H1 (cell line): ENCODE measurements around the gene CACNA1A. TPM values are rescaled to one million over a fixed set of nuclear protein-coding genes. Genes with fewer than 3 reads are reported as not detected.
A peak's percentile ranks its signal among the peaks of the same experiment; 100 is the strongest.

ENCODE experiments used
- CTCF ChIA-PET: fragments of 300-600 bp; sonication (Branson Sonifier 250); formaldehyde crosslinking; loops from one replicate; lab custom pipeline; 2021; ENCODE audit not compliant: partially characterized antibody; lab: Charles Lee
- POLR2A ChIA-PET: fragments of 300-600 bp; sonication (Branson Sonifier 250); formaldehyde crosslinking; loops from one replicate; lab custom pipeline; 2021; ENCODE audit warnings: inconsistent platforms; ENCODE audit not compliant: partially characterized antibody; lab: Charles Lee
- DNase-seq, 2 experiments: peaks; one replicate each; pipeline versions ENCODE4 v3.0.0 to v3.0.0-alpha.2; 2010 to 2022; ENCODE audit warnings: low spot score in 2 of 2, low read depth in 1 of 2, mixed read lengths in 1 of 2
- FAIRE-seq: peaks from 2 replicates; lab custom pipeline; 2011; peaks lifted over from hg19 to GRCh38; lab: Jason Lieb, UNC
- H2AFZ ChIP-seq: 2 replicates; pipeline ENCODE4 v1.8.1; 2012; ENCODE audit warnings: low read length, inconsistent platforms
- H2AK5ac ChIP-seq: 2 replicates; pipeline ENCODE4 v1.6.1; 2013; ENCODE audit warnings: low read depth, low read length
- H2BK120ac ChIP-seq: replicated peaks from 2 replicates; pipeline ENCODE3; 2013; ENCODE audit warnings: low read depth, low read length, inconsistent platforms
- H2BK12ac ChIP-seq: 2 replicates; pipeline ENCODE4 v1.6.1; 2013; ENCODE audit warnings: low read depth, low read length
- H2BK15ac ChIP-seq: 2 replicates; pipeline ENCODE4 v1.6.1; 2013; ENCODE audit warnings: low read length
- H2BK20ac ChIP-seq: 2 replicates; pipeline ENCODE4 v1.6.1; 2013; ENCODE audit warnings: low read length
- H2BK5ac ChIP-seq: 2 replicates; pipeline ENCODE4 v1.6.1; 2013; ENCODE audit warnings: low read depth, low read length
- H3K14ac ChIP-seq: 2 replicates; pipeline ENCODE4 v1.6.1; 2013; ENCODE audit warnings: inconsistent platforms; ENCODE audit not compliant: insufficient read length
- H3K18ac ChIP-seq: 2 replicates; pipeline ENCODE4 v1.6.1; 2013; ENCODE audit warnings: low read length; ENCODE audit errors: extremely low read depth
- H3K23ac ChIP-seq: 2 replicates; pipeline ENCODE4 v1.6.1; 2013; ENCODE audit warnings: inconsistent platforms; ENCODE audit not compliant: insufficient read length
- H3K23me2 ChIP-seq: 2 replicates; pipeline ENCODE4 v1.6.1; 2013; ENCODE audit warnings: low read depth, low read length
- H3K27ac ChIP-seq: 2 replicates; pipeline ENCODE4 v1.6.1; 2011; ENCODE audit warnings: low read depth, low read length, inconsistent platforms
- H3K27me3 ChIP-seq, 4 experiments: replicated peaks in 1 of 4; 1 replicate in 1 of 4; 2 replicates in 3 of 4; pipeline versions ENCODE4 v1.6.1 to v1.8.1; 2011 to 2013; ENCODE audit warnings: low read length in 3 of 4, mild to moderate bottlenecking in 3 of 4, inconsistent platforms in 2 of 4, mixed read lengths in 2 of 4, moderate library complexity in 1 of 4; ENCODE audit not compliant: control insufficient read depth in 3 of 4, insufficient read depth in 3 of 4; ENCODE audit errors: extremely low read depth in 1 of 4
- H3K36me3 ChIP-seq, 4 experiments: 2 replicates each; pipeline versions ENCODE4 v1.6.1 to v1.8.1; 2011 to 2013; ENCODE audit warnings: mild to moderate bottlenecking in 4 of 4, low read length in 3 of 4, moderate library complexity in 2 of 4, control low read depth in 1 of 4, inconsistent platforms in 1 of 4; ENCODE audit not compliant: insufficient read depth in 4 of 4, control insufficient read depth in 2 of 4
- H3K4ac ChIP-seq: replicated peaks from 2 replicates; pipeline ENCODE3; 2013; ENCODE audit warnings: low read length, low read depth, mixed read lengths, inconsistent platforms; ENCODE audit not compliant: insufficient read length
- H3K4me1 ChIP-seq, 4 experiments: replicated peaks in 1 of 4; 1 replicate in 1 of 4; 2 replicates in 3 of 4; pipeline versions ENCODE4 v1.6.1 to v1.8.1; 2011 to 2013; ENCODE audit warnings: low read length in 3 of 4, inconsistent platforms in 2 of 4, mixed read lengths in 1 of 4; ENCODE audit not compliant: insufficient read depth in 4 of 4, control insufficient read depth in 3 of 4
- H3K4me2 ChIP-seq, 2 experiments: 2 replicates each; pipeline versions ENCODE4 v1.6.1 to v1.8.1; 2011 to 2013; ENCODE audit warnings: low read depth in 2 of 2, low read length in 2 of 2, control low read depth in 1 of 2, inconsistent platforms in 1 of 2, mild to moderate bottlenecking in 1 of 2; ENCODE audit not compliant: insufficient read depth in 1 of 2
- H3K4me3 ChIP-seq, 4 experiments: fragments of 200-600, 300-600 bp in 1 of 4; sonication (generic), shearing (Covaris generic), sonication (Bioruptor Twin) in 1 of 4; 2 replicates each; pipeline versions ENCODE4 v1.5.1 to v1.8.1; 2011 to 2016; ENCODE audit warnings: low read length in 4 of 4, low read depth in 3 of 4, control low read depth in 2 of 4, inconsistent platforms in 2 of 4, mild to moderate bottlenecking in 2 of 4, mixed read lengths in 1 of 4, moderate library complexity in 1 of 4; ENCODE audit not compliant: insufficient read depth in 2 of 4; ENCODE audit errors: extremely low read depth in 1 of 4
- H3K56ac ChIP-seq: replicated peaks from 2 replicates; pipeline ENCODE3; 2013; ENCODE audit warnings: low read depth, mild to moderate bottlenecking, mixed read lengths, low read length, inconsistent platforms; ENCODE audit not compliant: insufficient read length
- H3K79me1 ChIP-seq: 2 replicates; pipeline ENCODE4 v1.6.1; 2013; ENCODE audit warnings: low read depth, low read length, control low read depth
- H3K79me2 ChIP-seq, 2 experiments: 2 replicates each; pipeline versions ENCODE4 v1.6.1 to v1.8.1; 2012 to 2013; ENCODE audit warnings: low read length in 2 of 2, mild to moderate bottlenecking in 2 of 2, inconsistent platforms in 1 of 2; ENCODE audit not compliant: insufficient read depth in 2 of 2, control insufficient read depth in 1 of 2
- H3K9ac ChIP-seq, 4 experiments: replicated peaks in 1 of 4; 1 replicate in 1 of 4; 2 replicates in 3 of 4; pipeline versions ENCODE4 v1.6.1 to v1.8.1; 2011 to 2013; ENCODE audit warnings: low read depth in 3 of 4, low read length in 3 of 4, control low read depth in 2 of 4, mild to moderate bottlenecking in 2 of 4, moderate library complexity in 2 of 4, inconsistent platforms in 1 of 4; ENCODE audit errors: extremely low read depth in 1 of 4
- H3K9me3 ChIP-seq, 2 experiments: 2 replicates each; pipeline versions ENCODE4 v1.6.1 to v1.8.1; 2012 to 2013; ENCODE audit warnings: mild to moderate bottlenecking in 2 of 2, moderate library complexity in 2 of 2, control low read depth in 1 of 2, inconsistent platforms in 1 of 2, low read depth in 1 of 2, low read length in 1 of 2, mixed read lengths in 1 of 2; ENCODE audit not compliant: insufficient read depth in 2 of 2
- H4K20me1 ChIP-seq, 2 experiments: replicated peaks in 1 of 2; 2 replicates each; pipeline versions ENCODE3 to v1.8.1; 2011 to 2013; ENCODE audit warnings: inconsistent platforms in 2 of 2, low read length in 2 of 2, mild to moderate bottlenecking in 1 of 2; ENCODE audit not compliant: insufficient read depth in 2 of 2, control insufficient read depth in 1 of 2
- H4K5ac ChIP-seq: 2 replicates; pipeline ENCODE4 v1.6.1; 2013; ENCODE audit warnings: low read length, low read depth, mixed read lengths, inconsistent platforms; ENCODE audit not compliant: insufficient read length
- H4K8ac ChIP-seq: 2 replicates; pipeline ENCODE4 v1.8.0; 2013; ENCODE audit warnings: mild to moderate bottlenecking, moderate library complexity, low read length, inconsistent platforms; ENCODE audit not compliant: insufficient read depth; ENCODE audit errors: extremely low read depth
- H4K91ac ChIP-seq: replicated peaks from 2 replicates; pipeline ENCODE3; 2013; ENCODE audit warnings: low read length, mixed read lengths, inconsistent platforms; ENCODE audit not compliant: insufficient read length
- EZH2 ChIP-seq: fragments of 200-600 bp; sonication (generic); IDR thresholded peaks from 2 replicates; pipeline ENCODE4 v1.7.1; 2012; ENCODE audit warnings: low read depth, mild to moderate bottlenecking, moderate library complexity, low read length, inconsistent platforms; ENCODE audit not compliant: severe bottlenecking
- HDAC2 ChIP-seq, 2 experiments: fragments of 300-600 bp in 1 of 2; sonication (generic) in 1 of 2; IDR thresholded peaks; 2 replicates each; pipeline ENCODE4 v1.6.1; 2011 to 2012; ENCODE audit warnings: low read depth in 2 of 2, low read length in 2 of 2, mild to moderate bottlenecking in 2 of 2, moderate library complexity in 2 of 2, borderline replicate concordance in 1 of 2, inconsistent platforms in 1 of 2
- POU5F1 ChIP-seq: IDR thresholded peaks from 2 replicates; pipeline ENCODE4 v1.6.1; 2011; ENCODE audit warnings: low read depth, mild to moderate bottlenecking, low read length, moderate library complexity
- SIX5 ChIP-seq: IDR thresholded peaks from 2 replicates; pipeline ENCODE4 v1.6.1; 2011; ENCODE audit warnings: mild to moderate bottlenecking, low read depth, low read length
- TAF7 ChIP-seq: optimal IDR thresholded peaks from 2 replicates; pipeline ENCODE3; 2011; ENCODE audit warnings: low read depth, mild to moderate bottlenecking, inconsistent platforms, low read length, moderate library complexity, borderline replicate concordance
- WGBS, 2 experiments: shearing (Covaris generic) in 1 of 2; methylation state at CpG; one replicate each; pipeline versions ENCODE4 v1.1.6 to v1.1.7; 2013 to 2015; ENCODE audit warnings: low lambda C conversion rate in 2 of 2, mixed read lengths in 2 of 2, inconsistent platforms in 1 of 2, low coverage in 1 of 2, missing lambda C conversion rate in 1 of 2; ENCODE audit not compliant: insufficient replicate concordance in 2 of 2, insufficient coverage in 1 of 2, insufficient read length in 1 of 2; ENCODE audit errors: extremely low coverage in 1 of 2, missing lambda C conversion rate in 1 of 2; 5-methylcytosine and 5-hydroxymethylcytosine counted together
- polyA plus RNA-seq, 7 experiments: library from polyadenylated mRNA; depleted of rRNA in 3 of 7; stranded (reverse) in 5 of 7; unstranded in 2 of 7; fragments of >200 nt in 5 of 7; fragments of 200-250 nt in 2 of 7; gene quantifications; 1 replicate in 5 of 7; 2 replicates in 1 of 7; 4 replicates in 1 of 7; pipeline versions ENCODE4 v1.2.1 to v1.2.3, GENCODE V29; 2011 to 2013; ENCODE audit warnings: missing spikeins in 2 of 7, mixed read lengths in 2 of 7
- total RNA-seq: library from RNA; stranded (reverse); fragmentation: NEBNext Ultra II Directional; extraction: Animal tissue kit (Norgen Biotek cat#: 25700); gene quantifications from 2 replicates; pipeline ENCODE4 v1.2.1, GENCODE V29; 2021
- TF ChIP-seq, protein P1 (sequence below): IDR thresholded peaks from 2 replicates; pipeline ENCODE4 v1.6.1; 2012; ENCODE audit warnings: low read length, inconsistent platforms

Gene CACNA1A
- total and polyA plus RNA-seq, 2 of the 8 experiments (the other 6 are each of a cell fraction or from before 2014, with no cell fraction given), result 10.7 to 25.3 TPM

DNA sequence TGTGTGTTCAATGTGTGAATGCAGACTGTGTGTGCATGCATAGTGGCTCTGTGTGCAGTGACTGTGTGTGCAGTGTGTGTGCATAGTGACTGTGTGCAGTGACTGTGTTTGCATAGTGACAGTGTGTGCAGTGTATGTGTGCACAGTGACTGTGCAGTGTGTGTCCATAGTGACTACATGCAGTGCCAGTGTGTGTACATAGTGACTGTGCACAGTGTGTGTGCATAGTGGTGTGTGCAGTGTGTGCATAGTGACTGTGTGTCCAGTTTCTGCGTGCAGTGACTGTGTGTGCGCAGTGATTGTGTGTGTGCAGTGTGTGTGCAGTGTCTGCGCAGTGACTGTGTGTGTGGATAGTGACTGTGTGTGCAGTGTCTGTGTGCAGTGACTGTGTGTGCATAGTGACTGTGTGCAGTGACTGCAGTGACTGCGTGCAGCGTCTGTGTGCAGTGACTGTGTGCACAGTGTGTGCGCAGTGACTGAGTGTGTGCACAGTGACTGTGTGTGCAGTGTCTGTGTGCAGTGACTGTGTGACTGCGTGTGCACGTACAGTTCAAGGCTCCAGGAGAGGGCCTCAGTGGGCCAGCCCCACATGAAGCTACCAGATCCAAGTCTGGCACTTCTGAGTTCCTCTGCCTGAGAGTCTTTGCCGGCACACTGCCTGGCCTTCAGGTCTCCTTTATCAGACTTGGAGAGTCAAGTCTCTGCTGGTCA lies 265.8 kb downstream of the CACNA1A start:
- H3K9ac ChIP-seq, result no peak overlapping the region; a peak in 2 of 7 replicates
- WGBS, 2 experiments, result 80% methylated on average over 9 of the region's 9 CpGs; no CpG with 5 or more reads in 1 of the 2 experiments
- H3K36me3 ChIP-seq, result no peaks in the 10 kb centered on the region; a peak in 1 of 8 replicates
- no peak overlapping the region for H3K27ac ChIP-seq
- peak overlapping the region; percentile 97; the same call in 1 of the 2 replicates for H2BK12ac ChIP-seq
- ChIA-PET POLR2A (interaction anchor here (0.8 kb wide), 1 partner anchor 77 kb away, joined by 4 read pairs; no protein-coding TSS in a partner anchor), CTCF (interaction anchor here (0.8 to 0.9 kb wide), 2 partner anchors 9 to 15 kb away, joined by 3 read pairs; no protein-coding TSS in a partner anchor)
- H3K23ac ChIP-seq, result no peak overlapping the region
- no peak overlapping the region for H4K5ac ChIP-seq
- no peak overlapping the region for H4K8ac ChIP-seq
- no peak overlapping the region for H3K18ac ChIP-seq
- H2AK5ac ChIP-seq, result peak overlapping the region; percentile 95
- peaks cover 3% of the 10 kb centered on the region; the same call in 1 of the 2 replicates for H3K23me2 ChIP-seq
- H3K4me1 ChIP-seq, result peaks cover 0 to 7% (median 3%) of the 10 kb centered on the region in 4 experiments; a peak in 4 of 7 replicates
- no peaks in the 10 kb centered on the region for H3K79me1 ChIP-seq
- H3K27me3 ChIP-seq, result no peaks in the 10 kb centered on the region
- no peak overlapping the region for H3K4me2 ChIP-seq
- H2BK15ac ChIP-seq, result peak overlapping the region; percentile 92
- H2BK20ac ChIP-seq, result peak overlapping the region; percentile 77; the same call in 1 of the 2 replicates
- no peak for DNase-seq
- H3K56ac ChIP-seq, result no peak overlapping the region
- peaks cover 4 to 5% of the 10 kb centered on the region in 2 experiments; a peak in 2 of 4 replicates for H3K9me3 ChIP-seq
- peak overlapping the region; percentile 81 for H3K4ac ChIP-seq
- no peak overlapping the region for H2AFZ ChIP-seq
- H2BK120ac ChIP-seq, result peak overlapping the region; percentile 47
- FAIRE-seq, result no peak
- H4K91ac ChIP-seq, result peak overlapping the region; percentile 83
- peaks cover 0 to 5% of the 10 kb centered on the region in 2 experiments for H4K20me1 ChIP-seq
- H3K14ac ChIP-seq, result no peak overlapping the region
- H2BK5ac ChIP-seq, result peak overlapping the region; percentile 84
- no peaks in the 10 kb centered on the region for H3K79me2 ChIP-seq
- no peak overlapping the region for H3K4me3 ChIP-seq
- no peak for TF ChIP-seq TAF7
- TF ChIP-seq EZH2, result no peak
- TF ChIP-seq HDAC2 (IDR thresholded peaks at IDR 0.05; ENCODE audit: borderline replicate concordance in 1 of 2, low read depth in 2 of 2, low read length in 2 of 2), result no peak
- TF ChIP-seq POU5F1, result no peak
- TF ChIP-seq, protein P1, sequence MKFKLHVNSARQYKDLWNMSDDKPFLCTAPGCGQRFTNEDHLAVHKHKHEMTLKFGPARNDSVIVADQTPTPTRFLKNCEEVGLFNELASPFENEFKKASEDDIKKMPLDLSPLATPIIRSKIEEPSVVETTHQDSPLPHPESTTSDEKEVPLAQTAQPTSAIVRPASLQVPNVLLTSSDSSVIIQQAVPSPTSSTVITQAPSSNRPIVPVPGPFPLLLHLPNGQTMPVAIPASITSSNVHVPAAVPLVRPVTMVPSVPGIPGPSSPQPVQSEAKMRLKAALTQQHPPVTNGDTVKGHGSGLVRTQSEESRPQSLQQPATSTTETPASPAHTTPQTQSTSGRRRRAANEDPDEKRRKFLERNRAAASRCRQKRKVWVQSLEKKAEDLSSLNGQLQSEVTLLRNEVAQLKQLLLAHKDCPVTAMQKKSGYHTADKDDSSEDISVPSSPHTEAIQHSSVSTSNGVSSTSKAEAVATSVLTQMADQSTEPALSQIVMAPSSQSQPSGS, result no peak
- no peak for TF ChIP-seq SIX5
